Right cardiac atrium (tissue), 5 donors: ENCODE data around the gene CDC45. TPM values are rescaled to one million over a fixed set of nuclear protein-coding genes. Genes with fewer than 3 reads are reported as not detected.
A peak's percentile ranks its signal among the peaks of the same experiment; 100 is the strongest.

Source experiments
- ATAC-seq, 2 donors: fragments of 200-7000 bp; cut with Tn5 transposase; one replicate each; pipeline versions ENCODE4 v1.8.0 to v1.9.1; 2020; ENCODE audit warnings: moderate library complexity in 2 of 2, mild to moderate bottlenecking in 1 of 2
- DNase-seq, 3 donors: peaks; one replicate each; pipeline ENCODE4 v3.0.0-alpha.2; 2020
- H3K27ac ChIP-seq: one replicate; pipeline ENCODE4 v1.5.1; 2013; ENCODE audit warnings: mild to moderate bottlenecking, low read length, control low read depth, moderate library complexity
- H3K27me3 ChIP-seq: one replicate; pipeline ENCODE4 v1.6.1; 2013; ENCODE audit not compliant: control insufficient read depth, insufficient read depth
- H3K4me1 ChIP-seq: one replicate; pipeline ENCODE4 v1.6.1; 2013; ENCODE audit warnings: low read length; ENCODE audit not compliant: control insufficient read depth, insufficient read depth
- H3K4me3 ChIP-seq: one replicate; pipeline ENCODE4 v1.5.1; 2013; ENCODE audit warnings: low read length, control low read depth
- H3K9me3 ChIP-seq: one replicate; pipeline ENCODE4 v1.6.1; 2013; ENCODE audit warnings: low read length; ENCODE audit not compliant: control insufficient read depth
- WGBS: extraction: QIAGEN DNeasy Blood & Tissue Kit; methylation state at CpG from one replicate; pipeline ENCODE4 v1.1.7; 2013; 5-methylcytosine and 5-hydroxymethylcytosine counted together
- intact Hi-C, 4 donors: fragments of 100-400 bp; cut with DNase I; formaldehyde crosslinking; loops; one replicate each; pipeline versions ENCODE4 v1.11.0 to v1.14.0; 2022 to 2023
- polyA plus RNA-seq: library from polyadenylated mRNA; stranded (reverse); fragments of 200-250 nt; gene quantifications from one replicate; pipeline ENCODE4 v1.2.3, GENCODE V29; 2013
- total RNA-seq, 4 donors: library from RNA; stranded (reverse); fragmentation: NEBNext Ultra II Directional; extraction: Animal tissue kit (Norgen Biotek cat#: 25700); gene quantifications; one replicate each; pipeline ENCODE4 v1.2.1, GENCODE V29; 2021
- donor health status: healthy with polysubstance abuse.
- donor health status: DM: no; HTN: yes; CAD: no.
- donor health status: DM: no; HTN: no; CAD: no.
- donor health status: DM: no; HTN: yes; CAD: no; lungs with severe emphysema.
- donor health status: DM: yes; HTN: yes; CAD: no.

CDC45 gene
- total and polyA plus RNA-seq, 5 donors: 0.16 to 0.85 (median 0.80) TPM; not detected in 2

GRCh38 chr22:19520566-19521305 is 41.0 kb downstream of the CDC45 start:
- H3K27me3 ChIP-seq: no peaks in the 10 kb centered on the region
- ATAC-seq (no peak), DNase-seq (no peak)
- no peaks in the 10 kb centered on the region for H3K9me3 ChIP-seq
- 91% methylated on average over 10 of the region's 10 CpGs for WGBS
- H3K4me3 ChIP-seq: no peak overlapping the region
- intact Hi-C loops: no loop called here
- no peak overlapping the region for H3K27ac ChIP-seq
- H3K4me1 ChIP-seq: peaks cover under 1% of the 10 kb centered on the region

GRCh38 chr22:19522190-19522880 is 42.6 kb downstream of the CDC45 start:
- no peaks in the 10 kb centered on the region for H3K9me3 ChIP-seq
- no peak overlapping the region for H3K27ac ChIP-seq
- peak overlapping the region; percentile 39 for H3K4me3 ChIP-seq
- H3K4me1 ChIP-seq: peaks cover 2% of the 10 kb centered on the region
- intact Hi-C loops: no loop called here
- DNase-seq: peak in 2 of 3 donors; percentile 62 to 70
- WGBS: 62% methylated on average over 16 of the region's 16 CpGs
- ATAC-seq: peak; percentile 2 to 12
- H3K27me3 ChIP-seq: no peaks in the 10 kb centered on the region

GRCh38 chr22:19522881-19523239 is 43.1 kb downstream of the CDC45 start:
- Histone ChIP-seq H3K27ac (no peak overlapping the region), H3K4me3 (peak overlapping the region; percentile 39), H3K4me1 (peaks cover 2% of the 10 kb centered on the region), H3K9me3 (no peaks in the 10 kb centered on the region), H3K27me3 (no peaks in the 10 kb centered on the region)
- intact Hi-C loops: no loop called here
- DNase-seq (no peak), ATAC-seq (no peak)
- WGBS: 24% methylated on average over 9 of the region's 9 CpGs

GRCh38 chr22:19523240-19524169 is 43.8 kb downstream of the CDC45 start:
- intact Hi-C loops: no loop called here
- H3K4me1 ChIP-seq: peaks cover 2% of the 10 kb centered on the region
- peak in 1 of 2 donors; percentile 21 for ATAC-seq

GRCh38 chr22:19524170-19525115 is 44.7 kb downstream of the CDC45 start, which contains the start of gene CLDN5:
Gene CLDN5 (minus strand): TSS chr22:19524410. CDS start chr22:19524255, 155 bp downstream.
- H3K4me1 ChIP-seq: peaks cover 2% of the 10 kb centered on the region
- peak within 1 kb of the TSS; percentile 73 for H3K27ac ChIP-seq
- DNase-seq (peak in 2 of 3 donors; percentile 34 to 80), ATAC-seq (peak; percentile 30 to 61)
- H3K4me3 ChIP-seq: peak within 1 kb of the TSS; percentile 39
- no peaks in the 10 kb centered on the region for H3K9me3 ChIP-seq
- no peaks in the 10 kb centered on the region for H3K27me3 ChIP-seq
- WGBS: 2% methylated on average over 69 of the region's 69 CpGs
- intact Hi-C loops: no loop called here

More at GRCh38 chr22:19523240-19524169, 43.8 kb downstream of the CDC45 start:
- H3K4me3 ChIP-seq: peak overlapping the region; percentile 39
- 2% methylated on average over 99 of the region's 99 CpGs for WGBS
- H3K27me3 ChIP-seq: no peaks in the 10 kb centered on the region
- peak overlapping the region; percentile 2 for H3K27ac ChIP-seq
- no peaks in the 10 kb centered on the region for H3K9me3 ChIP-seq
- DNase-seq: no peak

GRCh38 chr22:19525116-19525660 is 45.5 kb downstream of the CDC45 start:
- no peaks in the 10 kb centered on the region for H3K9me3 ChIP-seq
- peak overlapping the region; percentile 73 for H3K27ac ChIP-seq
- 66% methylated on average over 15 of the region's 15 CpGs for WGBS
- intact Hi-C loops: no loop called here
- peaks cover 2% of the 10 kb centered on the region for H3K4me1 ChIP-seq
- DNase-seq (peak in 2 of 3 donors; percentile 60 to 61), ATAC-seq (peak; percentile 5 to 8)
- H3K4me3 ChIP-seq: peak overlapping the region; percentile 39
- no peaks in the 10 kb centered on the region for H3K27me3 ChIP-seq

GRCh38 chr22:19525666-19526065 is 45.9 kb downstream of the CDC45 start:
- WGBS: 57% methylated on average over 3 of the region's 3 CpGs

GRCh38 chr22:19526076-19526701 is 46.5 kb downstream of the CDC45 start:
- 97% methylated on average over 11 of the region's 11 CpGs for WGBS
- intact Hi-C loops: no loop called here
- no peak for DNase-seq
- no peak overlapping the region for H3K27ac ChIP-seq
- H3K9me3 ChIP-seq: no peaks in the 10 kb centered on the region
- H3K4me1 ChIP-seq: peaks cover 2% of the 10 kb centered on the region
- no peaks in the 10 kb centered on the region for H3K27me3 ChIP-seq
- H3K4me3 ChIP-seq: no peak overlapping the region
- ATAC-seq: no peak

More at GRCh38 chr22:19525666-19526065, 45.9 kb downstream of the CDC45 start:
- Histone ChIP-seq H3K4me3 (no peak overlapping the region), H3K27me3 (no peaks in the 10 kb centered on the region), H3K4me1 (peaks cover 2% of the 10 kb centered on the region), H3K27ac (no peak overlapping the region), H3K9me3 (no peaks in the 10 kb centered on the region)
- intact Hi-C loops: no loop called here
- ATAC-seq: no peak
- no peak for DNase-seq

- Histone ChIP-seq H3K4me1 (peaks cover 2% of the 10 kb centered on the region), H3K27ac (no peak overlapping the region)
These were observed 47.0 kb downstream of the CDC45 start for GRCh38 chr22:19526702-19527111.

More at GRCh38 chr22:19526702-19527111, 47.0 kb downstream of the CDC45 start:
- H3K27me3 ChIP-seq: no peaks in the 10 kb centered on the region
- ATAC-seq (no peak), DNase-seq (no peak)
- 87% methylated on average over 7 of the region's 7 CpGs for WGBS
- H3K9me3 ChIP-seq: no peaks in the 10 kb centered on the region
- no peak overlapping the region for H3K4me3 ChIP-seq
- intact Hi-C loops: no loop called here
